Endothelial cell of umbilical vein (primary cell): ENCODE measurements around the gene TXNDC8.

ENCODE experiments used
- EZH2 ChIP-seq: IDR thresholded peaks from 2 replicates; pipeline ENCODE4 v1.6.1; 2012; ENCODE audit warnings: borderline replicate concordance, low read depth, mild to moderate bottlenecking, moderate library complexity, low read length, inconsistent platforms; ENCODE audit not compliant: severe bottlenecking
- POLR2A ChIP-seq: IDR thresholded peaks from 2 replicates; pipeline ENCODE4 v1.6.1; 2012; ENCODE audit warnings: low read depth, mild to moderate bottlenecking, control low read depth, low read length
- TF ChIP-seq, protein P1 (sequence below): IDR thresholded peaks from 2 replicates; pipeline ENCODE4 v1.6.1; 2011; ENCODE audit not compliant: insufficient read depth, insufficient read length
- TF ChIP-seq, protein P2 (sequence below), 2 donors: IDR thresholded peaks; 1 replicate in 1 of 2; 2 replicates in 1 of 2; pipeline ENCODE4 v1.5.1; 2011; ENCODE audit warnings: low read length in 2 of 2, mild to moderate bottlenecking in 2 of 2, moderate library complexity in 2 of 2, control low read depth in 1 of 2, inconsistent platforms in 1 of 2, low read depth in 1 of 2; ENCODE audit not compliant: insufficient read depth in 1 of 2; ENCODE audit errors: extremely low read depth in 1 of 2

DNA sequence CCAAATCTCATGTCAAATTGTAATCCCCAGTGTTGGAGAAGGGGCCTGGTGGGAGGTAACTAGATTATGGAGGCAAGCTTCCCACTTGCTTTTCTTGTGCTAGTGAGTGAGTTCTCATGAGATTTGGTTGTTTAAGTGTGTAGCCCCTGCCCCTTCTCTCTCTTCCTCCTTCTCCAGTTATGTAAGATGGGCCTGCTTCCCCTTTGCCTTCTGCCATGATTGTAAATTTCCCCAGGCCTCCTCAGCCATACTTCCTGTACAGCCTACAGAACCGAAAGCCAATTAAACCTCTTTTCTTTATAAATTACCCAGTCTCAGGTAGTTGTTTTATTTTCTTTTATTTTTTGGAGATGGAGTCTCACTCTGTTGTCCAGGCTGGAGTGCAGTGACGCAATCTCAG lies 18.2 kb upstream of the TXNDC8 start:
- TF ChIP-seq, protein P1, sequence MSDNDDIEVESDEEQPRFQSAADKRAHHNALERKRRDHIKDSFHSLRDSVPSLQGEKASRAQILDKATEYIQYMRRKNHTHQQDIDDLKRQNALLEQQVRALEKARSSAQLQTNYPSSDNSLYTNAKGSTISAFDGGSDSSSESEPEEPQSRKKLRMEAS = no peak
- TF ChIP-seq POLR2A (no peak), EZH2 (no peak)
- TF ChIP-seq, protein P2, sequence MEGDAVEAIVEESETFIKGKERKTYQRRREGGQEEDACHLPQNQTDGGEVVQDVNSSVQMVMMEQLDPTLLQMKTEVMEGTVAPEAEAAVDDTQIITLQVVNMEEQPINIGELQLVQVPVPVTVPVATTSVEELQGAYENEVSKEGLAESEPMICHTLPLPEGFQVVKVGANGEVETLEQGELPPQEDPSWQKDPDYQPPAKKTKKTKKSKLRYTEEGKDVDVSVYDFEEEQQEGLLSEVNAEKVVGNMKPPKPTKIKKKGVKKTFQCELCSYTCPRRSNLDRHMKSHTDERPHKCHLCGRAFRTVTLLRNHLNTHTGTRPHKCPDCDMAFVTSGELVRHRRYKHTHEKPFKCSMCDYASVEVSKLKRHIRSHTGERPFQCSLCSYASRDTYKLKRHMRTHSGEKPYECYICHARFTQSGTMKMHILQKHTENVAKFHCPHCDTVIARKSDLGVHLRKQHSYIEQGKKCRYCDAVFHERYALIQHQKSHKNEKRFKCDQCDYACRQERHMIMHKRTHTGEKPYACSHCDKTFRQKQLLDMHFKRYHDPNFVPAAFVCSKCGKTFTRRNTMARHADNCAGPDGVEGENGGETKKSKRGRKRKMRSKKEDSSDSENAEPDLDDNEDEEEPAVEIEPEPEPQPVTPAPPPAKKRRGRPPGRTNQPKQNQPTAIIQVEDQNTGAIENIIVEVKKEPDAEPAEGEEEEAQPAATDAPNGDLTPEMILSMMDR (IDR thresholded peaks at IDR 0.05; ENCODE audit: extremely low read depth in 1 of 2, insufficient read depth in 1 of 2, low read depth in 1 of 2, low read length in 2 of 2) = no peak
